Mucosa of gallbladder (tissue), 1 donor: ENCODE measurements around the gene G6PC2. TPM values are rescaled to one million over a fixed set of nuclear protein-coding genes. Genes with fewer than 3 reads are reported as not detected.
A peak's percentile ranks its signal among the peaks of the same experiment; 100 is the strongest.
"Not testable (repeated sequence)": the region's sequence is repeated elsewhere in the genome, so short reads cannot be mapped to it uniquely, and the experiment has no call there.

Experiments used
- DNase-seq: peaks from one replicate; pipeline ENCODE4 v3.0.0-alpha.2; 2020; ENCODE audit warnings: low spot score
- total RNA-seq: library from RNA; stranded (reverse); gene quantifications from one replicate; pipeline ENCODE4 v1.2.1, GENCODE V29; 2021
- donor health status: DM: no; HTN: no; CAD: no.

Gene G6PC2, protein sequence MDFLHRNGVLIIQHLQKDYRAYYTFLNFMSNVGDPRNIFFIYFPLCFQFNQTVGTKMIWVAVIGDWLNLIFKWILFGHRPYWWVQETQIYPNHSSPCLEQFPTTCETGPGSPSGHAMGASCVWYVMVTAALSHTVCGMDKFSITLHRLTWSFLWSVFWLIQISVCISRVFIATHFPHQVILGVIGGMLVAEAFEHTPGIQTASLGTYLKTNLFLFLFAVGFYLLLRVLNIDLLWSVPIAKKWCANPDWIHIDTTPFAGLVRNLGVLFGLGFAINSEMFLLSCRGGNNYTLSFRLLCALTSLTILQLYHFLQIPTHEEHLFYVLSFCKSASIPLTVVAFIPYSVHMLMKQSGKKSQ
- not detected for total RNA-seq

DNA sequence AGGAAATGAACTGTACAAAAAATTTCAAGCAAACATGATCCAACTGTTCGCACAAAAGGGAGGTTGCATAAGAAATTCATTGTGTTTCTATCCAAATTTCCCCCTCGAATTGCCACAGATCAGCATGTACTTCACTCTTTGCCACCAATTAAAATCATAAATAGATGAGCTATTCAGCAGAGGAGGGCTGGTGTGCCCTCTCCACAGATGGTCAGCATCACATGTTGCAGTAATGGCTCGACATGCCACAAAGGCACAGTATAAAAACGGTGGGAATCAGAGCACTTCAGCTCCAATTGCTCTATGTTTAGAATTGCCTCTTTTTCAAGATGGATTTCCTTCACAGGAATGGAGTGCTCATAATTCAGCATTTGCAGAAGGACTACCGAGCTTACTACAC is at the start of gene G6PC2:
Gene G6PC2 (plus strand): TSS at position 289 of the 400 bp plus-strand sequence. CDS start 41 bp downstream, at position 330.
- no peak for DNase-seq

DNA sequence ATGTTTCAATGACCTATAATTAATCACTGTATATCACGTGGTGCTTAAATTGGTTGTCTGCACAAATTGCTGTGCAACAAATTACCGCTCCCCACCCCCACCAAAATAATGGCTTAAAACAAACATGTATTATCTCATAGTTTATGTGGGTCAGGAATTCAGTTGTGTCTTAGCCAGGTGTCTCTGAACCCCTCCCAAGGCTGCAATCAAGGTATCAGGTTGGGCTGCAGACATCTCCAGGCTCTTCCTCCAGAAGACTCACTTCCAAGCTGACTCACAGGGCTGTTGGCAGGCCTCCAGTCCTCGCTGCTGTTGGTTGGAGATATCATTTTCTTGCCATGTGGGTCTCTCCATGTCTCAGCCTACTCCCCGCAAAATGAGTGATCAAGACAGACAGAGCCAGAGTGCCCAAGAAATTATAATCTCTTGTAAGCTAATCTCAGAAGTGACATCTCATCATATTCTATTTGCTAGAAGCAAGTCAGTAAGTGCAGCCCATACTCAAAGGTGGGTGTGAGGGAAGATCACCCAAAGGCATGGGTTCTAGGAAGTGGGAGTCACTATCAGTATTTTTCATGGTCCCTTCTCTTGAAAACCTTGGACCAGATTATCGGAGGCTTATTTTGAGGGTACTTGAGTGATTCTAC is 49.3 kb upstream of the G6PC2 start:
- peak; percentile 39 for DNase-seq

DNA sequence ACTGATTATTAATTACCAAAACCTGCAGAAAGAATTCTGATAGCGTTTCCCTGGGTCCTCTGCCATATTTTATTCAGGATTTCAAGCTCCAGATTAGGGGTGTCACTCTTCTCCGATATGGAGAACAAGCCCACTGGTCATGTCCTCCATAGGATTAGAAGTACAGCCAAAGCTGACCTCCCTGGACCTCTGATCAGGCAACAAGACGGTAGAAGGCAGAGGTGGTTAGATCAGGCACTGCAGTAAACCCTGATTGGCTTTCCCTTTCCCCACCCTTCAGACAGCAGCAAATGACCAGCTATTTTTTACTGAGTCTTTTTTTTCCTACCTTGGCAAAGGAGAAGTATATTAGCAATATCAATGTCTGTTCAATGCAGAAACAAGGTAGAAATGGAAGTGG is 48.6 kb upstream of the G6PC2 start:
- no peak for DNase-seq

DNA sequence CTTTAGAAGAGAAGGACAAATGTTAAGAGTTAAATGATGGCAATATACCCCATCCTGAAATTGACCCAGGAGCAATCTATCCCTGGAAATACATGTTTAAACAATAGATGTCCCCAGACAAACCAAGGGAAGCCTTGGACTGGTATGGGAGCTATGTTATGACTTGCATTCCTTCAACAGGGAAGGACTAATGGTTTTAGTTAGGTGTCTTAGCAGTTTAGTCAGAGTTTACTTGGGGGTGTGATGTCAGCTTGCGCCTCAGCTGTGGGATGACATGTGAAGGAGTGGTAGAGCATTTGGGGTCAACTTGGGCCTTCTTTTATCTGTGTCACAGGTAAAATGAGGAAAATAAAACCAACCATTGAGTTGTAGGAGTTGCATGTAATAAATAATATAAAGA is 47.6 kb upstream of the G6PC2 start:
- DNase-seq: no peak

DNA sequence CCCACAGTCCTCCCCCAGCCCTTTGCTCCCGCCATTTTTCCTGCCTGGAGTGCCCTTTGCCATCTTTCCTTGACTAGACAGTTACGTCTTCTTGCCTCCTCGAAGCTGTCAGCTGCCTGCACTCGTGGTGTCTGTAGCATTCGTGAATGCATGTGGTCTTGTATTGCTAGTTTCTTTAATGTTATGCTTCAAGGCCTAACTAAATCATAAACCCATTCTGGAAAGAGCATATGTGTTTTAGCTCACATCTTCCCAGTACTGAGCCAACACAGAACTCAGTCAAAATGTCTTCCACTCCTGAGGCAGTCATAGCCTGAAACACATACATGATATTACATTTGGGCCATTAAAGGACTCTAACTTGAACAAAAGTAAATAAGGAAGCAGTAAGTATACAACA is 46.4 kb upstream of the G6PC2 start:
- DNase-seq: no peak

DNA sequence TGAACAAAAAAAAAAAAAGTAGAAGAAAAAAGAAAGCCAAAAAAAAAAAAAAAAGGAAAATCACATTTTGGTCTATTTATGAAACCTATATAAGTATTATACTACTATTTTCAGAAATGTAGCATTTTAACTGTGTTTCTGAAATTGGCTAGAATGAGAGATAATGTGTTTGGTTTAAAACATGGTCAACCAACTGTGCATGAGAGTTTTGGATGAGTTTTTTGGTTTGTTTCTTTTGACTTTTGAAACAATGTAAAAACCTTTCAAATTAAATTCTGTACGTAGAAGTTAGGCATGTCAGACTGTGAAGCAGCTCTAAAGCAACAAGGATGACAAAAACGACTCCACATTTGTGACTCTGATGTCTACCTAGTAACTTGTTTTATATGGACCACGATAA is 45.5 kb upstream of the G6PC2 start:
- DNase-seq: no peak

DNA sequence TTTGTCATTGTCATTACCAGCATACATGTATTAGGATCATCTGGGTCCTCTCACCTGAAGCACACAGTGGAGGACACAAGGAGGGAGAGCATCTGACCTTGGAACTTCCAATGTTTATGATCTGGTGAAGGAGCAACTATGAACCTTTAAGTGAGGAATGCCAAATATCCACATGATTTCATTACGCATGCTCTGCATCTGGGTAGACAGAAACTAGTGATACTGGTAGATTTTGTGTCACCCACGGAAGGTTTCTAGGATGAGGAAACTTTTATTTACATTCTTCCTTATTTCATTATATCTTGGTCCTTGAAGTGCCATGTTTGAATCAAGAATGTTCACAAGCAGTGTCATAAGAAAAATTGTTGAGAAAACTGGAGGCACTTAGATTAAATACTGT is 42.9 kb upstream of the G6PC2 start:
- no peak for DNase-seq

DNA sequence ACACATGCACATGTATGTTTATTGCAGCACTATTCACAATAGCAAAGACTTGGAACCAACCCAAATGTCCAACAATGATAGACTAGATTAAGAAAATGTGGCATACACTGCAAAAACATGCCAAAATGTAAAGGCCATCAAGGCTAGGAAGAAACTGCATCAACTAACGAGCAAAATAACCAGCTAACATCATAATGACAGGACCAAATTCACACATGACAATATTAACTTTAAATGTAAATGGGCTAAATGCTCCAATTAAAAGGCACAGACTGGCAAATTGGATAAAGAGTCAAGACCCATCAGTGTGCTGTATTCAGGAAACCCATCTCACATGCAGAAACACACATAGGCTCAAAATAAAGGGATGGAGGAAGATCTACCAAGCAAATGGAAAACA is 33.9 kb upstream of the G6PC2 start:
- DNase-seq: not testable (repeated sequence)

DNA sequence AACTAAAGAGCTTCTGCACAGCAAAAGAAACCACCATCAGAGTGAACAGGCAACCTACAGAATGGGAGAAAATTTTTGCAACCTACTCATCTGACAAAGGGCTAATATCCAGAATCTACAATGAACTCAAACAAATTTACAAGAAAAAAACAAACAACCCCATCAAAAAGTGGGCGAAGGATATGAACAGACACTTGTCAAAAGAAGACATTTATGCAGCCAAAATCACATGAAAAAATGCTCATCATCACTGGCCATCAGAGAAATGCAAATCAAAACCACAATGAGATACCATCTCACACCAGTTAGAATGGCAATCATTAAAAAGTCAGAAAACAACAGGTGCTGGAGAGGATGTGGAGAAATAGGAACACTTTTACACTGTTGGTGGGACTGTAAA is 30.7 kb upstream of the G6PC2 start:
- DNase-seq: not testable (repeated sequence)

DNA sequence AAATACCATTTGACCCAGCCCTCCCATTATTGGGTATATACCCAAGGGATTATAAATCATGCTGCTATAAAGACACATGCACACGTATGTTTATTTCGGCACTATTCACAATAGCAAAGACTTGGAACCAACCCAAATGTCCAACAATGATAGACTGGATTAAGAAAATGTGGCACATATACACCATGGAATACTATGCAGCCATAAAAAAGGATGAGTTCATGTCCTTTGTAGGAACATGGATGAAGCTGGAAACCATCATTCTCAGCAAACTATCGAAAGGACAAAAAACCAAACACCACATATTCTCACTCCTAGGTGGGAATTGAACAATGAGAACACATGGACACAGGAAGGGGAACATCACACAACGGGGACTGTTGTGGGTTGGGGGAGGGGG is 30.3 kb upstream of the G6PC2 start:
- DNase-seq: not testable (repeated sequence)

DNA sequence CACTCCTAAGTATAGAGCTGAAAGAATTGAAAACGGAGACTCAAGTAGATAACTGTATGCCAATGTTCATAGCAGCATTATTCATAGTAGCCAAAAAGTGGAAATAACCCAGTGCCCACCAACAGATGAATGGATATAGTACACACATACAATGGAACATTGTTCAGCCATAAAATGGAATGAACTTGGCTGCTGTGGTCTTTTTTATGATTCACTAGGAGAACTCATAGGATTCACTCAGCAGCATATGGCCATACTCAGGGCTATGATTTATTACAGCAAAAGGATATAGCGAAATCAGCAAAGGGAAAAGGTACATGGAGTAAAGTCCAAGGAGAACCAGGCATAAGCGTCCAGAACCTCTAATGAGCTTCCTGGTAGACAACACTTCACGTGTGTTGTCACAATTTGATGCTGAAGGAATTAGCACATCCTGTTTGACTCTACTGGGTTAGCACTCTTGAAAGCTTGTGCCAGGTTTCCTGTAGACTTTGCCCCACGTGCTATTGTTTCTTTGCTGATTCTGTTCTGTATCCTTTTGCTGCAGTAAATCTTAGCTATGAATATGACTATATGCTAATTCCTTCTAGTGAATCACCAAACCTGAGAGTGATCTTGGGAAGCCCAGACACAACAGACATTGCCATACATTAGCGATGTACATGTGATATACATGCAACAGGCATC is 26.6 kb upstream of the G6PC2 start:
- DNase-seq: peak; percentile 47

DNA sequence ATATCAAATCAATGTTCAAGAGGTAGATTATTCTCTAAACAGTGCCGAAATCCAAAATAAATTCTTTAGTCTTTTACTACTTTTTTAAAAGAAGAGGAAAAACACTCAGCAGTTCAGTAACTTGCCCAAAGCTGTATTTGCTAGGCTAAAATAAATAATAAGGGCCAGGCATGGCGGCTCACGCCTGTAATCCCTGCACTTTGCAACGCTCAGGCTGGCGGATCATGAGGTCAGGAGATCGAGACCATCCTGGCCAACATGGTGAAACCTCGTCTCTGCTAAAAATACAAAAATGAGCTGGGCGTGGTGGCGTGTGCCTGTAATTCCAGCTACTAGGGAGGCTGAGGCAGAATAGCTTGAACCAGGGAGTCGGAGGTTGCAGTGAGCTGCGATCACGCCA is 18.9 kb upstream of the G6PC2 start:
- DNase-seq: not testable (repeated sequence)

DNA sequence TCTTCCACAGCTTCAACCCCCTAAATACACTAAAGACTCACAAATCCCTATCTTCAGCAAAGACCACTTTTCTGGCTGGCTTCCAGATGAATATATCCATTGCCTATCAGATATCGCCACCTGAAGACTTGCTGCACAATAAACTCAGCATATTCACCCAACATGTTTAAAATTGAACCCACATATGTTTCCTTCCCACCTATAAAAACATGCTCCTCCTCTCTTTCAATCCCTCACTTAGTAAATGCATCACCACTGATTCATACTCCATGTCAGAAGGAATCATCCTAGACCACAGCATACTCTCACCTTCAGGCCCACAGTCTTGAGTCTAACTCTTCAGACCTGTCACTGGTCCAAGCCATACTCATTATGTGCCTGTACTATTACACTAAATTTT is 16.1 kb upstream of the G6PC2 start:
- no peak for DNase-seq

DNA sequence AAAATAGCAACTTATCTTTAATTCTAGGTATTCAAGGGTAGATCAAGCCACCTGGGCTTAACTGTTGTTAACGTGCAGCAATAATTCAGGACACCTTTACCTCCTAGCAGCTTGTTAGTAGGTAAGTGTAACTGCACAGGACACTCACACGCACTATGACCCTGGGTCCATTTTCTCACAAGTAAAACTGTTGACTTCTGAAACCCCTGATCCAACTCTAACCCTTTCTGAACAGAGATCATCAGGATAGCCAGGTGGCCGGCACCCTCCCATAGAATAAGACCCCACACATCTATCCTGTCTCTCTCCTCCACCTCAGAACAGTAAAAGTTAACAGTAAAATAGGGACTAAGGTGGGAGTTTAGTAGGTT is 11.5 kb upstream of the G6PC2 start:
- no peak for DNase-seq

DNA sequence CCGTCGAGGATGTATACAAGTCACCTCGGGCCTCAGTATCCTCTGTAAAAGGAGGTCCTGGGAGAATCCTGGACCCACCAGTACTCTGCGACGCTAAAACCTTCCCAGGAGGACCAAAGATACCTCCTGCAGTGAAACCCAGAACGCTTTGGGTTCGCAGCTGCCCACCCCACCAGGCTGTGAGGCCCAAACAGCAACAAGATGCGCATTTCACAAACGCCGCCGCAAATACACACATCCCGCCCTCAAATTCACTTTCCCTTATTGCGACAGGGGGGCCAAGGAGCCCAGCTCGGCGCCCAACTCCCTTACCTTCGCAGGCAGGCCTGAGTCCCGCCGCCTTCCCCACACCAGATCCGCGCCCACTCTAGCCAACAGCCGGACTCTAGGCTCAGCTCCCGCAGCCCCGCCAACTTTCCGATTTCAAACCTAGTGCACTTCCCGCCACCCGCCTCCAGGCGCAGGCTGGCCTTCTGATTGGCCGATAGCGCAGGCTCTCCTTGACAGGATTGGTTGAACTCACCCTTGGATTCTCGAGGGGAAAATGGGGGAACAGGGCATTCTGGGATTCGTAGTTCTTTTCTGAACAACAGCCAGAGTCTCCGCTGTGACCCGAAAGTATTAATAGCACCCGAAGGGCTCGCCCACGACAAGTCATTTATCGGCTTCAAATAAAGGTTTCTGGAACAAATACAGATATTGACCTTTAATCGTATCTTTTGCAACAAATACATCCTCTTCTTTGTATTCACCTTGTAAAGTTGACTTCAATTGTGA is 10.9 kb upstream of the G6PC2 start, which contains the start of gene SPC25:
Gene SPC25 (minus strand): TSS at position 425 of the 777 bp plus-strand sequence. CDS start 911 bp downstream, outside the sequence.
- DNase-seq: peak; percentile 90

DNA sequence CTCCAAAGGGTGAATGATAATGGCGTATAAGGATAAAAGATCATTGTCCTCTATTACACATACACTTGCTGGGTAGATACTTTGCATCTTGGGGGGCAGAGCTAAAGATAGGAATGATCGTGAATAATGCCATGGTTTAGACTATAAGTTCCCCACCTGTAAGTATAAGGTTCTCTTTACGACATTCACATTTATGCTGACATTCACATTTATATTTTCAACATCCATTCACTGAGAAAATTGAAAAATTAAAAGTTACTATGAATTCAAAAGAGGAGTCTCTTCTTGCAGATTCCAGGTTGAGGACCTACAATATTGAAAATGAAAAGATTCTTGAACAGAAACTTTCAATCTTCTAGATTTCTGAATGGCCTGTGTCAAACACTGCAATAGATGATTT is 8.8 kb upstream of the G6PC2 start:
- no peak for DNase-seq

DNA sequence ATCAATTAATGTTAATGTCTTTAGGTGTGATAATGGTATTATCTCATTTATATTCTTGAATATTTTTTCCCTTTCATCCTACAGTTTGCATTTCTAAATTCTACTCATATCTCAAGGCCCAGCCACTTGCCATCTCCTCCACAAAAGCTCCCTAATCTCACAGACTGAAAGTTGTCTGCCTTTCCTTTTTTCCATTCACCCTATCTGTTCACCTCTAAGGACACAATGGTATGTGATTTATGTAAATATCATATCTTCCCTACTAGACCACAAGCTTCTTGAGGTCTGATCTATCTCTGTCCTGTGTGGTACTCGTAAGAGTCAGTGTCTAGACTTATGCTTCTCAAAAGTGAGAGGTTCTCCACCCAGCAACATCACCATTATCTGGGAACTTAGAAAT is 7.0 kb upstream of the G6PC2 start:
- DNase-seq: no peak

DNA sequence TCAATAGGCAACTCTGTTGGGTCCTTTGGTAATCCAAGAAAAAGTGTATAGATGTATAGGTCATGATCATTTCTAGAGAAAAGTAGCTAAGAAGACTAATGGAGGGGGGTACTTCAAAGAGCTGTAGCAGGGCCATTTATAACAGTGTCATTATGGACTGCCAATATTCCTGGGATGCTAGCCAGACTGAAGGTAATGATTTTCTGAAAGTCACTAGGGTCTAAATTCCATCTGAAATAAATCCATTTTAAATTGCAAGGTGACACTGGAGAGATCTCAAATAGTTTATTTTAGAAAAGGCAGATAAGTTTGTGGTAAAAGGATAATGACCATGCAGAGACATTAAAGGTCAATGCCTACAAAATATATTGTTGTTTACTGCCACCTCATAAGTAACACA is 6.4 kb upstream of the G6PC2 start:
- no peak for DNase-seq

DNA sequence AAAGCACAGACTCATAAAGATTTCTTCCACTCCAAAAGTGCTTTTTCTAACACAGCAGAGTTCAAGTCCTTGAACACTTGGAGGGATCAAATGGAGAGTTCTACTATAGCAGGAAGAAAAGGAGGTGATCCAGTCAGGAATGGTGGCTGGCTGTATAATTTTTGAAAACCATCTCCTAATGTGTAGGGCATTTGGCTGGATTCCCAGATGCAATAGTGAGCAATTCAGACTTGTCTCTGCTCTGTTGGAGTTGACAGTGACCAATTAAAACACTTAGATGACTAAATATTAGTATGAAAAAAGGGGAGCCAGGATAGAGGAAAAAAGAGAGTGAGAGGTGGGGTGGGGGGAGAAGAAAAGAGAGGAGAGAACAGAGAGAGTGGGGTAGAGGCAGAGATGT is 5.3 kb upstream of the G6PC2 start:
- DNase-seq: no peak

DNA sequence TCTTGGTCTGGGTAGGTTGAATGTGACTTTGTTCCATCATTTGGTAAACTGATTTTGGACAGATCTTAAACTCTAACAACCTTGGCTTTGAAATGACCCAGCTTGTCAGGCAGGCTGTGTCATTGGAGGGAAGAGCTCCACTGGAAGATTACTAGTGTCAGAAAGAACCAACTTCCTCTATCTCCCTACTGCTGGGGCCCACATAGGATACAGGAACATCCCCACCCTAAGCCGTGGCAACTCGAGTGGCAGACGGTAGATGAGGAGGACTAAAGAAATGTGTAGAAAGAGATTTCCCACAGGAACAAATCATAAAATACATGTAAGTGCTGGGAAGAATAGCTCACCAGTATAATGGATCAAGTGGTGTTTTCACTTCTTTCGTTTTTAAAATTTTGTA is 4.3 kb upstream of the G6PC2 start:
- DNase-seq: no peak

DNA sequence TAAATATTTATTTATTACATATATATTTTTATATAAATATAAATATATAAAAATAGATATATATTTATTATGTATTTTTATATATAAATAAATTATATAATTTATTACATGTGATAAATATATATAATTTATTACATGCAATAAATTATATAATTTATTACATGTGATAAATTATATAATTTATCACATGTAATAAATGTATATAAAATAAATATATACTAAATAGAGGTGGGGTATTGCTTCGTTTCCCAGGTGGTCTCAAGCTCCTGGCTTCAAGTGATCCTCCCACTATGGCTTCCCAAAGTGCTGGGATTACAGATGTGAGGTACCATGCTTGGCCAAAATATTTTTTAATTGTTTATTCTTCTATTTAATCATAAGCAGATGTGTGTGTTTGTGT is 3.6 kb upstream of the G6PC2 start:
- DNase-seq: no peak

DNA sequence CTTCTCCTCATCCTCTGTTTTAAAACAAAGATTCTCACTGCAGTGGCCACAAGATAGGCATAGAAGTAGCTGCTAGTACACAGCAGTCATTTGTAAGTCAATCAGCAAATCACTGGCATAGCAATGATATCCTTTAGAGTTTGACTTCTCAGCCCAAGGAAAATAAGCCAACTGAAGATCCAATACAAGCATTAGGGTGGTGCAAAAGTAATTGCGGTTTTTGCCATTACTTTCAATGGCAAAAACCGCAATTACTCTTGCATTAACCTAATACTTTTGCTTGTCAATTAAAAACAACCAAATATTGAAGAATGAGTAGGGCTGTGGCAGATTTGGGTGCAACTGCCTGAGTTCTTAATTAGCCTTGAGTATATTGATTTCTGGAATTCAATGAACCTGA is 2.8 kb downstream of the G6PC2 start:
- no peak for DNase-seq
